Measurements from ENCODE around the gene TNFRSF12A.

GRCh38 chr16:2976673-2977072, 43.5 kb upstream of the TNFRSF12A start:
- TF ChIP-seq CTCF (IDR thresholded peaks at IDR 0.05) (no peak), POLR2A (IDR thresholded peaks at IDR 0.05) (no peak), POLR2AphosphoS5 (IDR thresholded peaks at IDR 0.05; ENCODE audit: insufficient read depth in 1 of 2, low read depth in 1 of 2) (no peak)

Measured in vagina (tissue), 2 donors.